KMS-11 (cell line): ENCODE results near the gene P3H4.

Source experiments
- H2AFZ ChIP-seq: fragments of 200-600 bp; sonication (generic); 2 replicates; pipeline ENCODE4 v1.6.1; 2016; ENCODE audit warnings: antibody characterized with exemption, mixed run types, low read depth
- H3K27ac ChIP-seq: fragments of 200-600 bp; sonication (generic); 2 replicates; pipeline ENCODE4 v1.6.1; 2016; ENCODE audit warnings: mild to moderate bottlenecking, mixed run types
- H3K27me3 ChIP-seq: fragments of 200-600 bp; sonication (generic); 2 replicates; pipeline ENCODE4 v1.6.1; 2017; ENCODE audit warnings: mild to moderate bottlenecking, low read depth, mixed run types, moderate library complexity; ENCODE audit not compliant: insufficient read depth
- H3K36me3 ChIP-seq: fragments of 200-600 bp; sonication (generic); 2 replicates; pipeline ENCODE4 v1.6.1; 2017; ENCODE audit warnings: mild to moderate bottlenecking, mixed run types; ENCODE audit not compliant: insufficient read depth
- H3K4me1 ChIP-seq: fragments of 200-600 bp; sonication (generic); 2 replicates; pipeline ENCODE4 v1.6.1; 2016; ENCODE audit warnings: mild to moderate bottlenecking, low read depth, mixed run types; ENCODE audit not compliant: poor library complexity, severe bottlenecking
- H3K4me2 ChIP-seq: fragments of 200-600 bp; sonication (generic); 2 replicates; pipeline ENCODE4 v1.7.0; 2016; ENCODE audit warnings: mild to moderate bottlenecking, mixed run types
- H3K4me3 ChIP-seq: fragments of 200-600 bp; sonication (generic); IDR thresholded peaks from 2 replicates; pipeline ENCODE4 v1.6.1; 2017; ENCODE audit warnings: low read depth, low read length, mixed read lengths; ENCODE audit not compliant: insufficient read depth
- H3K79me2 ChIP-seq: fragments of 200-600 bp; sonication (generic); 2 replicates; pipeline ENCODE4 v1.6.1; 2016; ENCODE audit warnings: low read depth, mixed run types; ENCODE audit not compliant: insufficient read depth
- H3K9ac ChIP-seq: fragments of 200-600 bp; sonication (generic); 2 replicates; pipeline ENCODE4 v1.6.1; 2016; ENCODE audit warnings: mild to moderate bottlenecking, mixed run types
- H4K20me1 ChIP-seq: fragments of 200-600 bp; sonication (generic); 2 replicates; pipeline ENCODE4 v1.6.1; 2016; ENCODE audit warnings: mild to moderate bottlenecking, mixed run types; ENCODE audit not compliant: insufficient read depth
- TF ChIP-seq, protein P1 (sequence below): fragments of 200-600 bp; sonication (generic); conservative IDR thresholded peaks from 2 replicates; pipeline ENCODE4 v1.6.1; 2017; ENCODE audit warnings: low read depth, mild to moderate bottlenecking, antibody characterized with exemption, low read length, moderate library complexity, mixed read lengths

P3H4 gene

GRCh38 chr17:41822216-41823140 is 10.7 kb upstream of the P3H4 start:
- Histone ChIP-seq H3K9ac (no peak overlapping the region), H3K79me2 (no peaks in the 10 kb centered on the region), H3K27ac (no peak overlapping the region), H3K36me3 (no peaks in the 10 kb centered on the region), H3K4me3 (no peak overlapping the region), H3K27me3 (peaks cover 4% of the 10 kb centered on the region; the same call in 1 of the 2 replicates), H3K4me2 (no peak overlapping the region), H4K20me1 (no peaks in the 10 kb centered on the region), H2AFZ (no peak overlapping the region), H3K4me1 (no peaks in the 10 kb centered on the region)
- TF ChIP-seq, protein P1, sequence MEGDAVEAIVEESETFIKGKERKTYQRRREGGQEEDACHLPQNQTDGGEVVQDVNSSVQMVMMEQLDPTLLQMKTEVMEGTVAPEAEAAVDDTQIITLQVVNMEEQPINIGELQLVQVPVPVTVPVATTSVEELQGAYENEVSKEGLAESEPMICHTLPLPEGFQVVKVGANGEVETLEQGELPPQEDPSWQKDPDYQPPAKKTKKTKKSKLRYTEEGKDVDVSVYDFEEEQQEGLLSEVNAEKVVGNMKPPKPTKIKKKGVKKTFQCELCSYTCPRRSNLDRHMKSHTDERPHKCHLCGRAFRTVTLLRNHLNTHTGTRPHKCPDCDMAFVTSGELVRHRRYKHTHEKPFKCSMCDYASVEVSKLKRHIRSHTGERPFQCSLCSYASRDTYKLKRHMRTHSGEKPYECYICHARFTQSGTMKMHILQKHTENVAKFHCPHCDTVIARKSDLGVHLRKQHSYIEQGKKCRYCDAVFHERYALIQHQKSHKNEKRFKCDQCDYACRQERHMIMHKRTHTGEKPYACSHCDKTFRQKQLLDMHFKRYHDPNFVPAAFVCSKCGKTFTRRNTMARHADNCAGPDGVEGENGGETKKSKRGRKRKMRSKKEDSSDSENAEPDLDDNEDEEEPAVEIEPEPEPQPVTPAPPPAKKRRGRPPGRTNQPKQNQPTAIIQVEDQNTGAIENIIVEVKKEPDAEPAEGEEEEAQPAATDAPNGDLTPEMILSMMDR, result no peak

DNA sequence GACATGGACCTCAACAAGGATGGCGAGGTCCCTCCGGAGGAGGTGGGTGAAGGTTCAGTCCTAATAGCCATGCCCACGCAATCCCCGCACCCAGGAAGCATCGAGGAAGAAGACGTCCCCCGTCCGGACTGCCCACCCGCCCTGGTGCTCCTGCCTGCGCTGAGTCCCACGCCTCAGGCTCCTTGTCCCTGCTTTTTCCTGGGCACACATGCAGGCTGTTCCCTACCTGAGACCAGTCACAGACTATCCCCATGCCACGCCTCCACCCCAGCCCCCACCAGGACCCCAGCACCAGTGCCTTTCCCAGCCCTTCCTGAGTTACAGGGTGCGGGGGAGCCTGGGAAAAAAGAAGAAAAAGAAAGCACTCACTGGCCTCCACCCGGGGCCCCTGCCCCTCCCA is 10.0 kb upstream of the P3H4 start:
- Histone ChIP-seq H3K79me2 (no peaks in the 10 kb centered on the region), H2AFZ (no peak overlapping the region), H3K4me3 (no peak overlapping the region), H3K36me3 (no peaks in the 10 kb centered on the region), H3K9ac (no peak overlapping the region), H3K4me2 (no peak overlapping the region), H4K20me1 (no peaks in the 10 kb centered on the region), H3K4me1 (no peaks in the 10 kb centered on the region), H3K27me3 (peaks cover 4% of the 10 kb centered on the region; the same call in 1 of the 2 replicates), H3K27ac (no peak overlapping the region)
- TF ChIP-seq, protein P1, result no peak

- H3K4me2 ChIP-seq, result no peak overlapping the region
- TF ChIP-seq, protein P1, result no peak
- no peak overlapping the region for H3K9ac ChIP-seq
- no peak overlapping the region for H3K27ac ChIP-seq
- H2AFZ ChIP-seq, result no peak overlapping the region
- no peaks in the 10 kb centered on the region for H3K79me2 ChIP-seq
- peaks cover 4% of the 10 kb centered on the region; the same call in 1 of the 2 replicates for H3K27me3 ChIP-seq
- no peaks in the 10 kb centered on the region for H3K4me1 ChIP-seq
- H4K20me1 ChIP-seq, result no peaks in the 10 kb centered on the region
- no peak overlapping the region for H3K4me3 ChIP-seq
- no peaks in the 10 kb centered on the region for H3K36me3 ChIP-seq
These were observed 6.3 kb upstream of the P3H4 start for GRCh38 chr17:41818024-41818423.

DNA sequence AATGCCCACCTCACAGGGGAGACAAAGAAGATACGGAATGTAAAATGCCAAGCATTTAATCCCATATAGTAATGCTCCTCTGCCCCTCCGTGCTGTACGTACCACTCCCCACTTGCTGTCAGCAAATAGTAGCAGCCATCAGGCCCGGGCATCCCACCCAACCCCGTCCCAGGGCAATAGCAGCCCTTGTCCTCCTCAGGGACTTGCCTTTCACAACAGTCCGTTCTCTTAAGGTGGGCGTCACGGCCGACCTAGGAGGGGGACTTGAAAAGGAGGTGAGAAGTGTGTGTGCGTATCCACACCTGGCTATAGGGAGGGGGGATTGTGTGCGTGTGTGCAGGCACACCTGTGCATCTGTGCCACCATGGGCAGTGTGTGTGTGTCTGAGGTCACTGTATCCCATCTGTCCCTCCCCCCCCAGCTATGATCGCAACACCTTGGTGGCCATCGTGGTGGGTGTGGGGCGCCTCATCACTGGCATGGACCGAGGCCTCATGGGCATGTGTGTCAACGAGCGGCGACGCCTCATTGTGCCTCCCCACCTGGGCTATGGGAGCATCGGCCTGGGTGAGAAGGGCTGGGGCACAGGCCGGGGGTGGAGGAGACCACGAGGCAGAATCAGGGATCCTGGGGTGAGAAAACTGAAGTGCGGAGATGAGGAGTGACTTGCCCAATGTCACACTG is 5.0 kb upstream of the P3H4 start:
- Histone ChIP-seq H3K4me2 (no peak overlapping the region), H3K27me3 (peaks cover 4% of the 10 kb centered on the region; the same call in 1 of the 2 replicates), H3K9ac (no peak overlapping the region), H3K4me1 (peaks cover 7% of the 10 kb centered on the region), H3K27ac (no peak overlapping the region), H3K36me3 (no peaks in the 10 kb centered on the region), H3K79me2 (no peaks in the 10 kb centered on the region), H4K20me1 (no peaks in the 10 kb centered on the region), H3K4me3 (no peak overlapping the region), H2AFZ (no peak overlapping the region)
- TF ChIP-seq, protein P1, result no peak
